ENCODE results near the gene DNLZ.

DNLZ gene

DNA sequence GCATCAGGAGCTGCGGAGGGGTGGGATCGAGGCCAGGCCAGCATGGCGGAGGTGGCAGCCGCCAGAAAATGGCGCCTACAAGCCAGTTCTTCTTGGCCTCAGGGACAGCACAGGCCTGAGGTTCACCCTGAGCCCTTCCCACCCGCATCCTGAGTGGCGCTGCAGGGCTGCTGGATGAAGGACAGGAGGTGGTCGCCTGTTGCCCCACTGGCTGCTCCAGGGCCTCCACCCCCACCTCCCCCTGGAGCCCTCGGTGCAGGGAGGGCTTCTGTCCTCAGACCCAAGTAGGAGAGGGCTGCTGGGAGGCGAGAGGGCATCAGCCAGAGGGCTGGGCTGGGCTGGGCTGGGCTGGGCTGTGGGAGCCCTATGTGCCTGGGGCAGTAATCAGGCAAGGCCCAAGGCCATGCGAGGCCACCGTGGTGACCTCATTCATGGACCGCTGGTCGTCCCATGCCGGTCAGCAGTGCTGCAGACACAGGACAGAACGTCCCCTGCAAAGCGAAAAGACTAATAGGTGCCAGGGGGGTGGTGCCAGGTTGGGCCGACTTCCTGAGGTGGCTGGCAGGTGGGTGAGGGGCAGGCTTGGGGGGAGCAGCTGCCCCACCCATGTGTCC, 22.4 kb downstream of the DNLZ start:
- no peaks in the 10 kb centered on the region for H3K9me3 ChIP-seq (ENCODE audit: control insufficient read depth, insufficient read depth, low read depth, low read length)
- ChIA-PET POLR2A (interaction anchor here (1.2 kb wide), 1 partner anchor 22 kb away, joined by 6 read pairs; no protein-coding TSS in a partner anchor), CTCF (interaction anchor here (2.1 to 2.2 kb wide), 2 partner anchors 11 to 28 kb away, joined by 7 to 23 read pairs; no protein-coding TSS in a partner anchor)
- TF ChIP-seq, protein P1, sequence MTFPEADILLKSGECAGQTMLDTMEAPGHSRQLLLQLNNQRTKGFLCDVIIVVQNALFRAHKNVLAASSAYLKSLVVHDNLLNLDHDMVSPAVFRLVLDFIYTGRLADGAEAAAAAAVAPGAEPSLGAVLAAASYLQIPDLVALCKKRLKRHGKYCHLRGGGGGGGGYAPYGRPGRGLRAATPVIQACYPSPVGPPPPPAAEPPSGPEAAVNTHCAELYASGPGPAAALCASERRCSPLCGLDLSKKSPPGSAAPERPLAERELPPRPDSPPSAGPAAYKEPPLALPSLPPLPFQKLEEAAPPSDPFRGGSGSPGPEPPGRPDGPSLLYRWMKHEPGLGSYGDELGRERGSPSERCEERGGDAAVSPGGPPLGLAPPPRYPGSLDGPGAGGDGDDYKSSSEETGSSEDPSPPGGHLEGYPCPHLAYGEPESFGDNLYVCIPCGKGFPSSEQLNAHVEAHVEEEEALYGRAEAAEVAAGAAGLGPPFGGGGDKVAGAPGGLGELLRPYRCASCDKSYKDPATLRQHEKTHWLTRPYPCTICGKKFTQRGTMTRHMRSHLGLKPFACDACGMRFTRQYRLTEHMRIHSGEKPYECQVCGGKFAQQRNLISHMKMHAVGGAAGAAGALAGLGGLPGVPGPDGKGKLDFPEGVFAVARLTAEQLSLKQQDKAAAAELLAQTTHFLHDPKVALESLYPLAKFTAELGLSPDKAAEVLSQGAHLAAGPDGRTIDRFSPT (tag by site-specific recombination; IDR thresholded peaks at IDR 0.05): peak; percentile 52; the same call in 1 of the 2 replicates
- TF ChIP-seq ZNF169 (tag by site-specific recombination; IDR thresholded peaks at IDR 0.05) (no peak), ZNF223 (tag by site-specific recombination; IDR thresholded peaks at IDR 0.05) (no peak), GLI4 (tag by site-specific recombination; IDR thresholded peaks at IDR 0.05) (no peak), SCRT2 (tag by site-specific recombination; IDR thresholded peaks at IDR 0.05) (0 out of 2 replicates have a peak, but pooled peaks have one; percentile 21), PATZ1 (tag by site-specific recombination; IDR thresholded peaks at IDR 0.05) (0 out of 2 replicates have a peak, but pooled peaks have one; percentile 12), GLIS2 (tag by site-specific recombination; IDR thresholded peaks at IDR 0.05) (peak; percentile 26; the same call in 1 of the 2 replicates)
- no peaks in the 10 kb centered on the region for H3K4me1 ChIP-seq (ENCODE audit: control insufficient read depth, insufficient read depth, low read length)
- H3K4me3 ChIP-seq (ENCODE audit: low read depth, low read length): no peak overlapping the region
- no peak overlapping the region for H3K27ac ChIP-seq (ENCODE audit: extremely low read depth, low read depth, low read length)
- H3K36me3 ChIP-seq (ENCODE audit: control insufficient read depth in 2 of 2, insufficient read depth in 1 of 2, low read length in 2 of 2): peaks cover 0 to 56% of the 10 kb centered on the region in 2 experiments; a peak in 1 of 3 replicates

- H3K4me3 ChIP-seq (ENCODE audit: low read depth, low read length): no peak overlapping the region
- ChIA-PET POLR2A (interaction anchor here (1.2 kb wide), 1 partner anchor 22 kb away, joined by 6 read pairs; no protein-coding TSS in a partner anchor), CTCF (interaction anchor here (0.6 to 2.2 kb wide), 10 partner anchors 10 to 60 kb away, joined by 3 to 23 read pairs (median 8); partner anchors contain the start of gene DNLZ)
- TF ChIP-seq ZNF610 (tag by site-specific recombination; IDR thresholded peaks at IDR 0.05; ENCODE audit: borderline replicate concordance) (no peak), ZNF548 (tag by site-specific recombination; IDR thresholded peaks at IDR 0.05) (no peak), ZNF214 (tag by site-specific recombination; IDR thresholded peaks at IDR 0.05; ENCODE audit: borderline replicate concordance) (no peak), ZFHX2 (tag by site-specific recombination; conservative IDR thresholded peaks at IDR 0.05) (0 out of 2 replicates have a peak, but pooled peaks have one; percentile 3), ZNF600 (tag by site-specific recombination; IDR thresholded peaks at IDR 0.05) (no peak)
- TF ChIP-seq, protein P2, sequence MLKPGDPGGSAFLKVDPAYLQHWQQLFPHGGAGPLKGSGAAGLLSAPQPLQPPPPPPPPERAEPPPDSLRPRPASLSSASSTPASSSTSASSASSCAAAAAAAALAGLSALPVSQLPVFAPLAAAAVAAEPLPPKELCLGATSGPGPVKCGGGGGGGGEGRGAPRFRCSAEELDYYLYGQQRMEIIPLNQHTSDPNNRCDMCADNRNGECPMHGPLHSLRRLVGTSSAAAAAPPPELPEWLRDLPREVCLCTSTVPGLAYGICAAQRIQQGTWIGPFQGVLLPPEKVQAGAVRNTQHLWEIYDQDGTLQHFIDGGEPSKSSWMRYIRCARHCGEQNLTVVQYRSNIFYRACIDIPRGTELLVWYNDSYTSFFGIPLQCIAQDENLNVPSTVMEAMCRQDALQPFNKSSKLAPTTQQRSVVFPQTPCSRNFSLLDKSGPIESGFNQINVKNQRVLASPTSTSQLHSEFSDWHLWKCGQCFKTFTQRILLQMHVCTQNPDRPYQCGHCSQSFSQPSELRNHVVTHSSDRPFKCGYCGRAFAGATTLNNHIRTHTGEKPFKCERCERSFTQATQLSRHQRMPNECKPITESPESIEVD (tag by site-specific recombination; IDR thresholded peaks at IDR 0.05): no peak
- H3K9me3 ChIP-seq (ENCODE audit: control insufficient read depth, insufficient read depth, low read depth, low read length): no peaks in the 10 kb centered on the region
- H3K36me3 ChIP-seq (ENCODE audit: control insufficient read depth in 2 of 2, insufficient read depth in 1 of 2, low read length in 2 of 2): peaks cover 0 to 62% of the 10 kb centered on the region in 2 experiments; a peak in 1 of 3 replicates
- H3K27ac ChIP-seq (ENCODE audit: extremely low read depth, low read depth, low read length): no peak overlapping the region
- no peaks in the 10 kb centered on the region for H3K4me1 ChIP-seq (ENCODE audit: control insufficient read depth, insufficient read depth, low read length)
Observed at GRCh38 chr9:136340356-136341041, 23.0 kb downstream of the DNLZ start.
